ENCODE results near the gene FN3K.

FN3K gene

GRCh38 chr17:82716203-82717010 lies 19.0 kb upstream of the FN3K start, which contains the start of gene FN3KRP:
TSS of gene FN3KRP (plus strand) at chr17:82716706. CDS start at chr17:82716756, 50 bp downstream.
- Histone ChIP-seq H3K4me1 (peaks cover 0 to 28% (median 17%) of the 10 kb centered on the region in 4 donors), H3K9me3 (no peaks in the 10 kb centered on the region), H3K36me3 (peaks cover 7 to 31% (median 17%) of the 10 kb centered on the region in 3 donors), H3K27me3 (no peaks in the 10 kb centered on the region), H3K27ac (peak within 1 kb of the TSS; percentile 58 to 71), H3K4me3 (peak within 1 kb of the TSS; percentile 65 to 86)
- DNase-seq: peak; percentile 93 to 96
- intact Hi-C loops (cut with DNase I; ENCODE audit: low total_unique reads): no loop called here
- no peak for TF ChIP-seq CTCF (IDR thresholded peaks at IDR 0.05)

GRCh38 chr17:82718986-82719685 lies 16.3 kb upstream of the FN3K start:
- Histone ChIP-seq H3K9me3 (no peaks in the 10 kb centered on the region), H3K4me3 (no peak overlapping the region), H3K36me3 (peaks cover 24 to 58% (median 36%) of the 10 kb centered on the region in 3 donors), H3K27me3 (no peaks in the 10 kb centered on the region), H3K4me1 (peaks cover 0 to 28% (median 17%) of the 10 kb centered on the region in 4 donors), H3K27ac (no peak overlapping the region)
- DNase-seq: no peak
- TF ChIP-seq CTCF (IDR thresholded peaks at IDR 0.05): no peak
- intact Hi-C loops (cut with DNase I; ENCODE audit: low total_unique reads): no loop called here

GRCh38 chr17:82720204-82720603 lies 15.2 kb upstream of the FN3K start:
- H3K9me3 ChIP-seq: no peaks in the 10 kb centered on the region
- H3K4me3 ChIP-seq: no peak overlapping the region
- no peak for TF ChIP-seq CTCF (IDR thresholded peaks at IDR 0.05)
- peaks cover 0 to 28% (median 17%) of the 10 kb centered on the region in 4 donors for H3K4me1 ChIP-seq
- intact Hi-C loops (cut with DNase I; ENCODE audit: low total_unique reads): no loop called here
- no peak overlapping the region for H3K27ac ChIP-seq
- no peak for DNase-seq
- no peaks in the 10 kb centered on the region for H3K27me3 ChIP-seq
- H3K36me3 ChIP-seq: peaks cover 24 to 67% (median 41%) of the 10 kb centered on the region in 3 donors

DNA sequence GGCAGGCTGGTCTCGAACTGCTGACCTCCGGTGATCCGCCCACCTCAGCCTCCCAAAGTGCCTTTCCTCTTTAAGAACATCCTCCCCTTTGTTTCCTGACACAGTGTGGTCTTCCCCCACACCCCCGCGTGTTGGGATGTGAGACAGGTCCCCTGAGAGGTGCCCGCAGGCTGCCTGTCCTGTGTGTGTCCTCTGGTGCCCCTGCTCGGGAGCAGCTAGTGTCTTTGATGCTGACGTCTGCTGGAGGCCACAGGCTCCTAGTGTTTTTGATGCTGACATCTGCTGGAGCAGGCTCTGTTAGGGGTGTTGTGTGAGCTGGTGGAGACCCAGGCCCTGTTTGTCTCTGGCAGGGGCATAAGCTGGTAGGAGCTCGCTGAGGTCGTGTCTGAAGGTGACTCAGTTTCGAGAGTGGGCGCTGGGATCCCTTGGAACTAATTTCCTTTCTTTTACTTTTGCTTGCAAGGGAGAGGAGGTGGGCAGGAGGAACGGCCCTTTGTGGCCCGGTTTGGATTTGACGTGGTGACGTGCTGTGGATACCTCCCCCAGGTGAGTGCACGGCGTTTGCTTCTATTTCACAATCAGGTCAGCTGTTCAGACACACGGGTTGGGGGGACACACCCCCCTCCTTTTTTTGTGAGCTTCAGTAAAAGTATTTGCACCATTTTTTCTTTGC lies 12.9 kb upstream of the FN3K start:
- DNase-seq: no peak
- Histone ChIP-seq H3K9me3 (no peaks in the 10 kb centered on the region), H3K27ac (no peak overlapping the region), H3K4me1 (peaks cover 0 to 11% (median 7%) of the 10 kb centered on the region in 4 donors), H3K4me3 (no peak overlapping the region), H3K36me3 (peaks cover 24 to 90% (median 56%) of the 10 kb centered on the region in 3 donors), H3K27me3 (no peaks in the 10 kb centered on the region)
- TF ChIP-seq CTCF (IDR thresholded peaks at IDR 0.05): no peak
- intact Hi-C loops (cut with DNase I; ENCODE audit: low total_unique reads): no loop called here

DNA sequence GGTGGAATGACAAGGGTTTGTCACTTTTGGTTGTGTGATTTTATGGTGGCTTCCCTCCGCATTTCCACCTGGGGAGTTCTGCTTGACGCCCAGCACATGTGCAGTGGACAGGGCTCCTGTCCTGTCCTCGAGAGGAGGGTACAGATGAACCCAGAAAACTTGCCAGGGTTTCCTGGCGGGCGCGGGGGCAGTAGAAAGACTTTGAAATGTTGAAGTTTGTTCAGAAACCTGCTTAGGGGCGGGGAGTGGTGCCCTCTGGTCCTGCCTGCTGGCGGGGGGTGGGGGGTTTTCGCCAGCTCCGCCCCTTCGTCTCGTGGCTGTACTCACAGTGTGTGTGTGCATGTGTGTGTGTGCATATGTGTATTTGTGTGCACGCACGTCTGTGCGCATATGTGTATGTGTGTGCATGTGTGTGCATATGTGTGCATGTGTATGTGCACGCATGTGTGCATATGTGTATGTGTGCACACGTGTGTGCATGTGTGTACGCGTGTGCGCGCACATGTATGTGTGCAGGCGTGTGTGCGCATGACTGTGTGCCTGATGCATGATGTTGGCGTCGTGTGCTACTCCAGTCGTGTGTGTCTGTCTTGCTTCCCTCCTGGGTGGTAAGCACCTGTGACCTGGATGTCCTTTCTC lies 12.1 kb upstream of the FN3K start:
- Histone ChIP-seq H3K36me3 (peaks cover 24 to 98% (median 58%) of the 10 kb centered on the region in 3 donors), H3K27ac (no peak overlapping the region), H3K4me3 (no peak overlapping the region), H3K4me1 (peaks cover 0 to 3% (median 0%) of the 10 kb centered on the region in 4 donors), H3K27me3 (no peaks in the 10 kb centered on the region), H3K9me3 (no peaks in the 10 kb centered on the region)
- intact Hi-C loops (cut with DNase I; ENCODE audit: low total_unique reads): no loop called here
- DNase-seq: no peak
- TF ChIP-seq CTCF (IDR thresholded peaks at IDR 0.05): no peak
